ENCODE data around the gene CLMP. TPM values are rescaled to one million over a fixed set of nuclear protein-coding genes. Genes with fewer than 3 reads are reported as not detected.

The CLMP gene
- total RNA-seq, 2 experiments from 2014 or later = 0.06 to 0.19 TPM

DNA sequence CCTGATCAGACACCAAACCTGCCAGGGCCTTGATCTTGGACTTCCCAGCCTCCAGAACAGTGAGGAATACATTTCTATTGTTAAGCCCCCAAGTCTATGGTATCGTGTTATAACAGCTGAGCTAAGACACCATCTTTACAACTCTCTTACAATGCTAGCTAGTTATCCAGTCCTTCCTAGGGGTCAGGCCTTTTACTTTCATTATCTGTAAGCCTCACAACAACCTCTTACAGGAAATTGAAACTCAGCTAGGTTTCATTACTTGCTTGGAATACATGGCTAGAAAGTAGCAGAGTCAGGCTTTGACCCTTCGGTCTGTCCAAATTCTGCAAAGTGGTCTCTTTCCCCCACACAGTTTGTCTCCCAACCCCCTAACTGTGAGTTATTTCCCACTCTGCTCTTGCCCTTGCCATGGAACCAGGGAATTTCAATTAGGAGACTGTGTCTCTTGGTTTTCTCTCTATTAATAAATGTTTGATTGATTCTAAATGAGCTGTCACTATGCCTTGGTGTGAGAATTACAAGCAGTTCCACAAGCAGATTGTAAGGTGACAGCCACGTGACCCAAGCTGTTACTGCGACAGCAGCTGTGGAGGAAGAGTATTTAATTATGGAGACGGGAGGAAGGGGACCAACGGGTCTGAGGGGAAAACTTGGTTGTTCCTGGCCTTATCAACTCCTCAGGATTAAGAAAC, 38.4 kb upstream of the CLMP start:
- intact Hi-C loops (cut with DNase I, micrococcal nuclease) = no loop called here
- peak overlapping the region in 1 of 2 donors; percentile 17 for H3K27ac ChIP-seq (ENCODE audit: low read depth in 1 of 2, low read length in 2 of 2)
- POLR2A ChIA-PET = interaction anchor here (0.6 to 1.2 kb wide), 3 partner anchors 14 to 169 kb away, joined by 3 to 5 read pairs (median 4); no protein-coding TSS in a partner anchor

DNA sequence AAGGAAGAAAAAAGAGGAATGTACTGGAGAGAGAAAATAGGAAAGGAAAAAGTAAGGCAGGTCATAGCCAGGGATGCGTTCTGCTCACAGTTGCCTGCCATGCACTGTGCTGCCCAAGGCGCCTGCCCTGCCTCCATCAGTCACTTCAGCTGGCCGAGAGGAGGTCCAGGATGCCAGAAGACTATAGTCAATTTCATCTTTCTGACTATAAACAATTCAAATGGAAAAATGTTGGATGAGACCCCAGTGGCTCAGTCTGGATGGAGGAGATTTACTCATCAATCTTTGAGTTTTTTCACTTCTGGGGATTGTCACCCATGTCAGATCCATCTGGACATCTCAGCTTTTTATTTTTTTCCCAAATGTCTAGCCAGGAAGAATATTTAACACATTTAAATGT, 36.7 kb upstream of the CLMP start:
- H3K9me3 ChIP-seq (ENCODE audit: control insufficient read depth in 1 of 2, insufficient read depth in 1 of 2, low read length in 2 of 2) = no peaks in the 10 kb centered on the region
- H3K4me1 ChIP-seq (ENCODE audit: insufficient read depth, low read length) = peaks cover 10% of the 10 kb centered on the region
- H3K4me3 ChIP-seq (ENCODE audit: low read length) = no peak overlapping the region
- H3K9me3 Mint-ChIP-seq = no peaks in the 10 kb centered on the region
- H3K36me3 Mint-ChIP-seq (ENCODE audit: low read depth) = no peaks in the 10 kb centered on the region
- no peaks in the 10 kb centered on the region for H3K36me3 ChIP-seq (ENCODE audit: insufficient read depth, low read length)
- no peak overlapping the region for H3K27ac Mint-ChIP-seq
- H3K27me3 ChIP-seq (ENCODE audit: control insufficient read depth in 1 of 2, insufficient read depth in 2 of 2, low read length in 2 of 2) = no peaks in the 10 kb centered on the region
- TF ChIP-seq CTCF (IDR thresholded peaks at IDR 0.05) = no peak
- intact Hi-C loops (cut with DNase I, micrococcal nuclease) = no loop called here
- CTCF ChIA-PET = interaction anchor here (2.2 kb wide), 1 partner anchor 15 kb away, joined by 7 read pairs; no protein-coding TSS in a partner anchor
- peaks cover 17% of the 10 kb centered on the region for H3K4me1 Mint-ChIP-seq (ENCODE audit: low read depth)
- H3K27ac ChIP-seq (ENCODE audit: low read depth in 1 of 2, low read length in 2 of 2) = no peak overlapping the region
- H3K27me3 Mint-ChIP-seq = no peaks in the 10 kb centered on the region
- POLR2A ChIA-PET = no interaction called here
- no peak for DNase-seq
- ATAC-seq (ENCODE audit: poor library complexity) = no peak
- H3K4me3 Mint-ChIP-seq = no peak overlapping the region

More for the DNA sequence above, 38.4 kb upstream of the CLMP start:
- Histone ChIP-seq H3K9me3 (ENCODE audit: control insufficient read depth in 1 of 2, insufficient read depth in 1 of 2, low read length in 2 of 2) (no peaks in the 10 kb centered on the region), H3K36me3 (ENCODE audit: insufficient read depth, low read length) (no peaks in the 10 kb centered on the region), H3K4me3 (ENCODE audit: low read length) (peak overlapping the region; percentile 14), H3K27me3 (ENCODE audit: control insufficient read depth in 1 of 2, insufficient read depth in 2 of 2, low read length in 2 of 2) (no peaks in the 10 kb centered on the region), H3K4me1 (ENCODE audit: insufficient read depth, low read length) (peaks cover 10% of the 10 kb centered on the region)
- ATAC-seq (ENCODE audit: poor library complexity) (no peak), DNase-seq (peak in 2 of 14 experiments; percentile 15 to 46)
- H3K27me3 Mint-ChIP-seq = no peaks in the 10 kb centered on the region
- no peaks in the 10 kb centered on the region for H3K9me3 Mint-ChIP-seq
- peak overlapping the region; percentile 21 for H3K27ac Mint-ChIP-seq
- H3K4me3 Mint-ChIP-seq = no peak overlapping the region
- CTCF ChIA-PET = interaction anchor here (2.2 kb wide), 1 partner anchor 14 kb away, joined by 7 read pairs; no protein-coding TSS in a partner anchor
- peaks cover 17% of the 10 kb centered on the region for H3K4me1 Mint-ChIP-seq (ENCODE audit: low read depth)
- TF ChIP-seq CTCF (IDR thresholded peaks at IDR 0.05) = no peak
- no peaks in the 10 kb centered on the region for H3K36me3 Mint-ChIP-seq (ENCODE audit: low read depth)

GRCh38 chr11:123231256-123231655, 36.2 kb upstream of the CLMP start:
- Mint-ChIP-seq H3K9me3 (no peaks in the 10 kb centered on the region), H3K4me1 (ENCODE audit: low read depth) (peaks cover 17% of the 10 kb centered on the region), H3K27ac (no peak overlapping the region), H3K4me3 (no peak overlapping the region), H3K36me3 (ENCODE audit: low read depth) (no peaks in the 10 kb centered on the region), H3K27me3 (no peaks in the 10 kb centered on the region)
- Histone ChIP-seq H3K36me3 (ENCODE audit: insufficient read depth, low read length) (no peaks in the 10 kb centered on the region), H3K27ac (ENCODE audit: low read depth in 1 of 2, low read length in 2 of 2) (no peak overlapping the region), H3K4me1 (ENCODE audit: insufficient read depth, low read length) (peaks cover 10% of the 10 kb centered on the region), H3K4me3 (ENCODE audit: low read length) (no peak overlapping the region), H3K9me3 (ENCODE audit: control insufficient read depth in 1 of 2, insufficient read depth in 1 of 2, low read length in 2 of 2) (no peaks in the 10 kb centered on the region), H3K27me3 (ENCODE audit: control insufficient read depth in 1 of 2, insufficient read depth in 2 of 2, low read length in 2 of 2) (no peaks in the 10 kb centered on the region)
- DNase-seq (no peak), ATAC-seq (ENCODE audit: poor library complexity) (no peak)
- TF ChIP-seq CTCF (IDR thresholded peaks at IDR 0.05) = no peak
- ChIA-PET CTCF (no interaction called here), POLR2A (no interaction called here)
- intact Hi-C loops (cut with DNase I, micrococcal nuclease) = no loop called here
